H9 (cell line): ENCODE measurements around the gene CCDC180. TPM values are rescaled to one million over a fixed set of nuclear protein-coding genes. Genes with fewer than 3 reads are reported as not detected.

Experiments used
- DNase-seq: peaks from one replicate; pipeline ENCODE4 v3.0.0-alpha.2; 2017
- H2AFZ ChIP-seq: one replicate; pipeline ENCODE4 v1.6.1; 2013; ENCODE audit warnings: mild to moderate bottlenecking, low read length, control low read depth, moderate library complexity
- H2AK5ac ChIP-seq: 2 replicates; pipeline ENCODE4 v1.6.1; 2013; ENCODE audit warnings: low read length, control low read depth, mixed read lengths; ENCODE audit not compliant: insufficient read length
- H2BK120ac ChIP-seq: one replicate; pipeline ENCODE4 v1.6.1; 2013; ENCODE audit warnings: low read depth, mild to moderate bottlenecking, low read length, control low read depth, inconsistent platforms; ENCODE audit not compliant: poor library complexity, severe bottlenecking
- H2BK12ac ChIP-seq: 2 replicates; pipeline ENCODE4 v1.6.1; 2013; ENCODE audit warnings: low read length, control low read depth, mixed read lengths, low read depth; ENCODE audit not compliant: insufficient read length
- H2BK15ac ChIP-seq: 2 replicates; pipeline ENCODE4 v1.6.1; 2013; ENCODE audit warnings: low read depth, low read length, control low read depth
- H2BK20ac ChIP-seq: one replicate; pipeline ENCODE4 v1.6.1; 2013; ENCODE audit warnings: low read depth, mild to moderate bottlenecking, low read length, control low read depth, inconsistent platforms; ENCODE audit not compliant: poor library complexity, severe bottlenecking
- H2BK5ac ChIP-seq: 2 replicates; pipeline ENCODE4 v1.6.1; 2013; ENCODE audit warnings: low read length, control low read depth, mixed read lengths; ENCODE audit not compliant: insufficient read length
- H3K14ac ChIP-seq: 2 replicates; pipeline ENCODE4 v1.6.1; 2013; ENCODE audit warnings: low read length, control low read depth; ENCODE audit not compliant: insufficient read depth
- H3K18ac ChIP-seq: 2 replicates; pipeline ENCODE4 v1.6.1; 2013; ENCODE audit warnings: low read depth, mild to moderate bottlenecking, mixed read lengths, low read length, control low read depth; ENCODE audit not compliant: insufficient read length
- H3K23ac ChIP-seq: 2 replicates; pipeline ENCODE4 v1.6.1; 2013; ENCODE audit warnings: low read length, control low read depth, mixed read lengths, low read depth; ENCODE audit not compliant: insufficient read length
- H3K23me2 ChIP-seq: 2 replicates; pipeline ENCODE4 v1.6.1; 2013; ENCODE audit warnings: low read depth, mild to moderate bottlenecking, mixed read lengths, low read length, control low read depth; ENCODE audit not compliant: insufficient read length, poor library complexity, severe bottlenecking
- H3K27ac ChIP-seq: 2 replicates; pipeline ENCODE4 v1.5.1; 2013; ENCODE audit warnings: low read length, control low read depth, mixed read lengths, low read depth; ENCODE audit not compliant: insufficient read length
- H3K27me3 ChIP-seq: 2 replicates; pipeline ENCODE4 v1.6.1; 2013; ENCODE audit warnings: low read length, control low read depth, inconsistent platforms; ENCODE audit not compliant: insufficient read depth
- H3K4ac ChIP-seq: 2 replicates; pipeline ENCODE4 v1.6.1; 2013; ENCODE audit warnings: low read depth, mild to moderate bottlenecking, control low read depth, inconsistent platforms, low read length, moderate library complexity
- H3K4me1 ChIP-seq: 2 replicates; pipeline ENCODE4 v1.6.1; 2013; ENCODE audit warnings: low read length, control low read depth, inconsistent platforms; ENCODE audit not compliant: insufficient read depth
- H3K4me2 ChIP-seq: 2 replicates; pipeline ENCODE4 v1.6.1; 2013; ENCODE audit warnings: low read length, control low read depth, mixed read lengths; ENCODE audit not compliant: insufficient read length, insufficient read depth
- H3K56ac ChIP-seq: 2 replicates; pipeline ENCODE4 v1.6.1; 2013; ENCODE audit warnings: low read depth, mild to moderate bottlenecking, mixed read lengths, low read length, control low read depth; ENCODE audit not compliant: insufficient read length
- H3K79me1 ChIP-seq: 2 replicates; pipeline ENCODE4 v1.6.1; 2013; ENCODE audit warnings: low read depth, mild to moderate bottlenecking, moderate library complexity, low read length, control low read depth, inconsistent platforms; ENCODE audit not compliant: insufficient read depth, poor library complexity, severe bottlenecking
- H3K79me2 ChIP-seq: 2 replicates; pipeline ENCODE4 v1.6.1; 2013; ENCODE audit warnings: low read length, control low read depth, inconsistent platforms; ENCODE audit not compliant: insufficient read depth
- H3K9ac ChIP-seq: 2 replicates; pipeline ENCODE4 v1.6.1; 2013; ENCODE audit warnings: low read length, control low read depth, mixed read lengths; ENCODE audit not compliant: insufficient read length; ENCODE audit errors: extremely low read depth
- H3K9me3 ChIP-seq: one replicate; pipeline ENCODE4 v1.6.1; 2013; ENCODE audit warnings: low read depth, low read length, inconsistent platforms; ENCODE audit not compliant: control insufficient read depth
- H3T11ph ChIP-seq: one replicate; pipeline ENCODE4 v1.6.1; 2013; ENCODE audit warnings: mild to moderate bottlenecking, low read length, control low read depth, inconsistent platforms
- H4K20me1 ChIP-seq: one replicate; pipeline ENCODE4 v1.6.1; 2013; ENCODE audit not compliant: control insufficient read depth, insufficient read length, insufficient read depth
- H4K5ac ChIP-seq: 2 replicates; pipeline ENCODE4 v1.6.1; 2013; ENCODE audit warnings: low read depth, mild to moderate bottlenecking, mixed read lengths, low read length, control low read depth; ENCODE audit not compliant: insufficient read length
- H4K8ac ChIP-seq: replicated peaks from 2 replicates; pipeline ENCODE4 v1.6.1; 2013; ENCODE audit warnings: low read length, control low read depth, mixed read lengths, low read depth; ENCODE audit not compliant: insufficient read length
- H4K91ac ChIP-seq: 2 replicates; pipeline ENCODE4 v1.6.1; 2013; ENCODE audit warnings: low read depth, mild to moderate bottlenecking, moderate library complexity, mixed read lengths, low read length, control low read depth; ENCODE audit not compliant: insufficient read length
- H3K27ac Mint-ChIP-seq, 3 experiments: 2 replicates in 2 of 3; 3 replicates in 1 of 3; pipeline ENCODE4 v1.8.0; 2020 to 2021; ENCODE audit warnings: mixed read lengths in 3 of 3, mild to moderate bottlenecking in 1 of 3, moderate library complexity in 1 of 3
- H3K27me3 Mint-ChIP-seq: 2 replicates; pipeline ENCODE4 v1.8.0; 2021; ENCODE audit warnings: low read depth, mild to moderate bottlenecking, moderate library complexity, mixed read lengths
- H3K36me3 Mint-ChIP-seq, 3 experiments: 2 replicates in 2 of 3; 3 replicates in 1 of 3; pipeline ENCODE4 v1.8.0; 2020 to 2021; ENCODE audit warnings: low read depth in 3 of 3, mixed read lengths in 3 of 3; ENCODE audit not compliant: insufficient read depth in 1 of 3
- H3K4me1 Mint-ChIP-seq, 2 experiments: 2 replicates each; pipeline ENCODE4 v1.8.0; 2020; ENCODE audit warnings: mixed read lengths in 2 of 2
- H3K4me3 Mint-ChIP-seq, 2 experiments: 2 replicates in 1 of 2; 3 replicates in 1 of 2; pipeline ENCODE4 v1.8.0; 2020 to 2021; ENCODE audit warnings: mild to moderate bottlenecking in 2 of 2, mixed read lengths in 2 of 2, moderate library complexity in 1 of 2
- H3K9me3 Mint-ChIP-seq, 2 experiments: 2 replicates in 1 of 2; 3 replicates in 1 of 2; pipeline ENCODE4 v1.8.0; 2020; ENCODE audit warnings: mild to moderate bottlenecking in 2 of 2, mixed read lengths in 2 of 2, moderate library complexity in 1 of 2
- WGBS: extraction: QIAGEN DNeasy Blood & Tissue Kit; methylation state at CpG from one replicate; pipeline ENCODE4 v1.1.7; 2013; ENCODE audit warnings: missing lambda C conversion rate, low lambda C conversion rate, mixed read lengths; ENCODE audit not compliant: insufficient read length; ENCODE audit errors: extremely low coverage; 5-methylcytosine and 5-hydroxymethylcytosine counted together
- total RNA-seq: library from RNA; stranded (reverse); gene quantifications from 2 replicates; pipeline ENCODE4 v1.2.1, GENCODE V29; 2021
- TF ChIP-seq, protein P1 (sequence below): fragments of 200-600 bp; sonication (generic); conservative IDR thresholded peaks from 3 replicates; pipeline ENCODE4 v1.8.0; 2021; ENCODE audit warnings: antibody characterized with exemption, mild to moderate bottlenecking

The CCDC180 gene
- total RNA-seq, 1 experiment from 2014 or later, result 5.9 TPM

DNA sequence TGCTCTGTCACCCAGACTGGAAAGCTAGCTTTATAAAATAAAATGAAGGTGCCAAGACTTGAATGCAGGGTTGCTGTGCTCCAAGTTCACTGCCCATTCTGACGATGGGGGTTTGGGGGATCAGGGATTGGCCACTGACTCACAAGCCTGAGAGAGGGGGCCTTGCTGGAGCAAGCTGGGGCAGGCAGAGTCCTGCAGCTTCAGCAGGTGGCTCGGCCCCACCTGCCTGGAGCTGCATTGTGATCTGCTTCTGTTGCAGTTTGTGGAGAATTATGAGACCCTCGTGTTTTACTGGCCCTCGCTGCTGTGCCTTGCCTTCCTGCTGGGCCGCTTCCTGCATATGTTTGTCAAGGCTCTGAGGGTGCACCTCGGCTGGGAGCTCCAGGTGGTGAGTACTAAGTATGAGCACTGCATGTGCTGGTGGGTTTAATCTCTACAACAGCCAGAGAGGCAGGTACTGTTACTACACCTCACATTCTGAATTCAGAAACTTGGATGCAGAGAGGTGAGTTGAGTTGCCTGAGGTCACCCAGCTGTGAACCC, 31.1 kb upstream of the CCDC180 start:
- H3K4me1 Mint-ChIP-seq, result peaks cover 33 to 35% of the 10 kb centered on the region in 2 experiments
- no peaks in the 10 kb centered on the region for H3K27me3 Mint-ChIP-seq
- Histone ChIP-seq H2BK20ac (no peak overlapping the region), H3K4ac (no peak overlapping the region), H3K27ac (no peak overlapping the region), H3K27me3 (no peaks in the 10 kb centered on the region), H2BK5ac (no peak overlapping the region), H2BK12ac (no peak overlapping the region), H3K79me1 (no peaks in the 10 kb centered on the region), H3K18ac (peak overlapping the region; percentile 27), H3K4me1 (peaks cover 7% of the 10 kb centered on the region; the same call in 1 of the 2 replicates), H3K9ac (no peak overlapping the region), H3K4me2 (no peak overlapping the region), H3K56ac (no peak overlapping the region), H4K5ac (no peak overlapping the region), H3K79me2 (no peaks in the 10 kb centered on the region), H3K23me2 (no peaks in the 10 kb centered on the region), H4K20me1 (no peaks in the 10 kb centered on the region), H3K9me3 (no peaks in the 10 kb centered on the region), H2BK120ac (no peak overlapping the region), H2BK15ac (no peak overlapping the region), H3K14ac (no peak overlapping the region; the same call in 1 of the 2 replicates), H3T11ph (no peak overlapping the region), H2AFZ (no peak overlapping the region), H4K91ac (no peak overlapping the region), H4K8ac (no peak overlapping the region), H2AK5ac (no peak overlapping the region), H3K23ac (no peak overlapping the region)
- H3K9me3 Mint-ChIP-seq, result no peaks in the 10 kb centered on the region
- peak overlapping the region; percentile 31 to 81 (median 77); a peak in 6 of 7 replicates for H3K27ac Mint-ChIP-seq
- DNase-seq, result peak; percentile 40
- WGBS, result no CpG with 5 or more reads among the region's 6 CpGs
- H3K36me3 Mint-ChIP-seq, result peaks cover 22 to 38% (median 31%) of the 10 kb centered on the region in 3 experiments; a peak in 6 of 7 replicates
- H3K4me3 Mint-ChIP-seq, result no peak overlapping the region
- TF ChIP-seq, protein P1, sequence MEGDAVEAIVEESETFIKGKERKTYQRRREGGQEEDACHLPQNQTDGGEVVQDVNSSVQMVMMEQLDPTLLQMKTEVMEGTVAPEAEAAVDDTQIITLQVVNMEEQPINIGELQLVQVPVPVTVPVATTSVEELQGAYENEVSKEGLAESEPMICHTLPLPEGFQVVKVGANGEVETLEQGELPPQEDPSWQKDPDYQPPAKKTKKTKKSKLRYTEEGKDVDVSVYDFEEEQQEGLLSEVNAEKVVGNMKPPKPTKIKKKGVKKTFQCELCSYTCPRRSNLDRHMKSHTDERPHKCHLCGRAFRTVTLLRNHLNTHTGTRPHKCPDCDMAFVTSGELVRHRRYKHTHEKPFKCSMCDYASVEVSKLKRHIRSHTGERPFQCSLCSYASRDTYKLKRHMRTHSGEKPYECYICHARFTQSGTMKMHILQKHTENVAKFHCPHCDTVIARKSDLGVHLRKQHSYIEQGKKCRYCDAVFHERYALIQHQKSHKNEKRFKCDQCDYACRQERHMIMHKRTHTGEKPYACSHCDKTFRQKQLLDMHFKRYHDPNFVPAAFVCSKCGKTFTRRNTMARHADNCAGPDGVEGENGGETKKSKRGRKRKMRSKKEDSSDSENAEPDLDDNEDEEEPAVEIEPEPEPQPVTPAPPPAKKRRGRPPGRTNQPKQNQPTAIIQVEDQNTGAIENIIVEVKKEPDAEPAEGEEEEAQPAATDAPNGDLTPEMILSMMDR, result no peak
